ENCODE data around the gene FXYD6. TPM values are rescaled to one million over a fixed set of nuclear protein-coding genes. Genes with fewer than 3 reads are reported as not detected.
"Not testable (repeated sequence)": the region's sequence is repeated elsewhere in the genome, so short reads cannot be mapped to it uniquely, and the experiment has no call there.

The FXYD6 gene
- total and polyA plus RNA-seq, 7 experiments from 2014 or later, result 0.10 to 5.4 (median 0.98) TPM; not detected in 4

- no peak for ATAC-seq
- no peak overlapping the region for H3K27ac ChIP-seq (ENCODE audit: low read depth, low read length)
- POLR2A ChIA-PET, result no interaction called here
- no peaks in the 10 kb centered on the region for H3K36me3 ChIP-seq (ENCODE audit: control insufficient read depth in 2 of 3, insufficient read depth in 3 of 3, low read length in 3 of 3)
- Mint-ChIP-seq H3K27ac (no peak overlapping the region), H3K27me3 (peaks cover 0 to 25% (median 2%) of the 10 kb centered on the region in 5 donors), H3K9me3 (peaks cover 0 to 2% (median 0%) of the 10 kb centered on the region in 11 donors), H3K4me3 (no peak overlapping the region), H3K36me3 (no peaks in the 10 kb centered on the region), H3K4me1 (peaks cover 0 to 6% (median 0%) of the 10 kb centered on the region in 7 donors)
- H3K4me1 ChIP-seq (ENCODE audit: control insufficient read depth in 2 of 2, insufficient read depth in 2 of 2, low read length in 2 of 2), result no peaks in the 10 kb centered on the region
- H3K9me3 ChIP-seq (ENCODE audit: control insufficient read depth in 2 of 3, low read length in 3 of 3), result no peaks in the 10 kb centered on the region
- H3K27me3 ChIP-seq (ENCODE audit: control insufficient read depth in 2 of 2, insufficient read depth in 2 of 2, low read length in 2 of 2), result no peaks in the 10 kb centered on the region
- DNase-seq, result no peak
- no peak overlapping the region for H3K4me3 ChIP-seq (ENCODE audit: low read length)
- intact Hi-C loops (cut with micrococcal nuclease), result no loop called here
- CTCF ChIA-PET, result no interaction called here
Observed at GRCh38 chr11:117866526-117866925, 9.9 kb downstream of the FXYD6 start.

GRCh38 chr11:117865546-117865945, 10.9 kb downstream of the FXYD6 start:
- H3K4me1 ChIP-seq (ENCODE audit: control insufficient read depth in 2 of 2, insufficient read depth in 2 of 2, low read length in 2 of 2); ATAC-seq; H3K27ac Mint-ChIP-seq; intact Hi-C loops (cut with micrococcal nuclease); H3K27me3 ChIP-seq (ENCODE audit: control insufficient read depth in 2 of 2, insufficient read depth in 2 of 2, low read length in 2 of 2); H3K9me3 ChIP-seq (ENCODE audit: control insufficient read depth in 2 of 3, low read length in 3 of 3); POLR2A ChIA-PET; H3K4me1 Mint-ChIP-seq; H3K36me3 ChIP-seq (ENCODE audit: control insufficient read depth in 2 of 3, insufficient read depth in 3 of 3, low read length in 3 of 3); H3K36me3 Mint-ChIP-seq; H3K27ac ChIP-seq (ENCODE audit: low read depth, low read length); H3K4me3 Mint-ChIP-seq; DNase-seq; CTCF ChIA-PET; H3K4me3 ChIP-seq (ENCODE audit: low read length); H3K9me3 Mint-ChIP-seq: not testable (repeated sequence)
- peaks cover 0 to 25% (median 2%) of the 10 kb centered on the region in 5 donors for H3K27me3 Mint-ChIP-seq

GRCh38 chr11:117863383-117863782, 13.1 kb downstream of the FXYD6 start:
- CTCF ChIA-PET, result interaction anchor here (1.2 kb wide), 1 partner anchor 84 kb away, joined by 3 read pairs; no protein-coding TSS in a partner anchor
- Mint-ChIP-seq H3K36me3 (no peaks in the 10 kb centered on the region), H3K4me1 (peaks cover 0 to 6% (median 0%) of the 10 kb centered on the region in 7 donors), H3K27ac (no peak overlapping the region), H3K4me3 (no peak overlapping the region), H3K9me3 (peaks cover 0 to 2% (median 0%) of the 10 kb centered on the region in 11 donors), H3K27me3 (peaks cover 0 to 25% (median 2%) of the 10 kb centered on the region in 5 donors)
- ATAC-seq (no peak), DNase-seq (no peak)
- POLR2A ChIA-PET, result no interaction called here
- no peak overlapping the region for H3K27ac ChIP-seq (ENCODE audit: low read depth, low read length)
- no peaks in the 10 kb centered on the region for H3K36me3 ChIP-seq (ENCODE audit: control insufficient read depth in 2 of 3, insufficient read depth in 3 of 3, low read length in 3 of 3)
- H3K27me3 ChIP-seq (ENCODE audit: control insufficient read depth in 2 of 2, insufficient read depth in 2 of 2, low read length in 2 of 2), result no peaks in the 10 kb centered on the region
- no peaks in the 10 kb centered on the region for H3K4me1 ChIP-seq (ENCODE audit: control insufficient read depth in 2 of 2, insufficient read depth in 2 of 2, low read length in 2 of 2)
- no peaks in the 10 kb centered on the region for H3K9me3 ChIP-seq (ENCODE audit: control insufficient read depth in 2 of 3, low read length in 3 of 3)
- intact Hi-C loops (cut with micrococcal nuclease), result no loop called here
- no peak overlapping the region for H3K4me3 ChIP-seq (ENCODE audit: low read length)

GRCh38 chr11:117862753-117863152, 13.7 kb downstream of the FXYD6 start:
- H3K36me3 Mint-ChIP-seq, result no peaks in the 10 kb centered on the region
- Histone ChIP-seq H3K4me1 (ENCODE audit: control insufficient read depth in 2 of 2, insufficient read depth in 2 of 2, low read length in 2 of 2) (no peaks in the 10 kb centered on the region), H3K27me3 (ENCODE audit: control insufficient read depth in 2 of 2, insufficient read depth in 2 of 2, low read length in 2 of 2) (no peaks in the 10 kb centered on the region), H3K4me3 (ENCODE audit: low read length) (no peak overlapping the region), H3K27ac (ENCODE audit: low read depth, low read length) (no peak overlapping the region), H3K9me3 (ENCODE audit: control insufficient read depth in 2 of 3, low read length in 3 of 3) (no peaks in the 10 kb centered on the region), H3K36me3 (ENCODE audit: control insufficient read depth in 2 of 3, insufficient read depth in 3 of 3, low read length in 3 of 3) (no peaks in the 10 kb centered on the region)
- H3K27ac Mint-ChIP-seq, result no peak overlapping the region
- peaks cover 0 to 25% (median 0%) of the 10 kb centered on the region in 5 donors for H3K27me3 Mint-ChIP-seq
- CTCF ChIA-PET, result interaction anchor here (1.2 kb wide), 1 partner anchor 84 kb away, joined by 3 read pairs; no protein-coding TSS in a partner anchor
- POLR2A ChIA-PET, result no interaction called here
- ATAC-seq, result no peak
- intact Hi-C loops (cut with micrococcal nuclease), result no loop called here
- no peak overlapping the region for H3K4me3 Mint-ChIP-seq
- peaks cover 0 to 6% (median 0%) of the 10 kb centered on the region in 7 donors for H3K4me1 Mint-ChIP-seq
- H3K9me3 Mint-ChIP-seq, result peaks cover 0 to 2% (median 0%) of the 10 kb centered on the region in 11 donors
- no peak for DNase-seq

GRCh38 chr11:117862019-117862725, 14.3 kb downstream of the FXYD6 start:
- no peaks in the 10 kb centered on the region for H3K36me3 Mint-ChIP-seq
- peaks cover 0 to 6% (median 0%) of the 10 kb centered on the region in 7 donors for H3K4me1 Mint-ChIP-seq
- H3K27ac Mint-ChIP-seq, result no peak overlapping the region
- Histone ChIP-seq H3K27ac (ENCODE audit: low read depth, low read length) (no peak overlapping the region), H3K36me3 (ENCODE audit: control insufficient read depth in 2 of 3, insufficient read depth in 3 of 3, low read length in 3 of 3) (no peaks in the 10 kb centered on the region), H3K27me3 (ENCODE audit: control insufficient read depth in 2 of 2, insufficient read depth in 2 of 2, low read length in 2 of 2) (no peaks in the 10 kb centered on the region), H3K4me1 (ENCODE audit: control insufficient read depth in 2 of 2, insufficient read depth in 2 of 2, low read length in 2 of 2) (no peaks in the 10 kb centered on the region), H3K9me3 (ENCODE audit: control insufficient read depth in 2 of 3, low read length in 3 of 3) (no peaks in the 10 kb centered on the region), H3K4me3 (ENCODE audit: low read length) (no peak overlapping the region)
- POLR2A ChIA-PET, result no interaction called here
- H3K27me3 Mint-ChIP-seq, result peaks cover 0 to 20% (median 0%) of the 10 kb centered on the region in 5 donors
- H3K4me3 Mint-ChIP-seq, result no peak overlapping the region
- intact Hi-C loops (cut with micrococcal nuclease), result no loop called here
- CTCF ChIA-PET, result interaction anchor here (1.0 to 1.2 kb wide), 2 partner anchors 17 to 85 kb away, joined by 3 read pairs; no protein-coding TSS in a partner anchor
- peaks cover 0 to 2% (median 0%) of the 10 kb centered on the region in 11 donors for H3K9me3 Mint-ChIP-seq
- ATAC-seq, result no peak
- no peak for DNase-seq

GRCh38 chr11:117861151-117862018, 15.1 kb downstream of the FXYD6 start:
- Histone ChIP-seq H3K4me3 (ENCODE audit: low read length) (no peak overlapping the region), H3K27me3 (ENCODE audit: control insufficient read depth in 2 of 2, insufficient read depth in 2 of 2, low read length in 2 of 2) (no peaks in the 10 kb centered on the region), H3K36me3 (ENCODE audit: control insufficient read depth in 2 of 3, insufficient read depth in 3 of 3, low read length in 3 of 3) (no peaks in the 10 kb centered on the region), H3K27ac (ENCODE audit: low read depth, low read length) (no peak overlapping the region), H3K4me1 (ENCODE audit: control insufficient read depth in 2 of 2, insufficient read depth in 2 of 2, low read length in 2 of 2) (no peaks in the 10 kb centered on the region), H3K9me3 (ENCODE audit: control insufficient read depth in 2 of 3, low read length in 3 of 3) (no peaks in the 10 kb centered on the region)
- ChIA-PET CTCF (interaction anchor here (1.0 kb wide), 1 partner anchor 17 kb away, joined by 3 read pairs; no protein-coding TSS in a partner anchor), POLR2A (interaction anchor here (0.5 kb wide), 1 partner anchor 807 kb away, joined by 3 read pairs; no protein-coding TSS in a partner anchor)
- ATAC-seq (no peak), DNase-seq (no peak)
- Mint-ChIP-seq H3K4me3 (no peak overlapping the region), H3K4me1 (peaks cover 0 to 9% (median 0%) of the 10 kb centered on the region in 7 donors), H3K9me3 (peaks cover 0 to 2% (median 0%) of the 10 kb centered on the region in 11 donors), H3K27ac (no peak overlapping the region), H3K36me3 (no peaks in the 10 kb centered on the region), H3K27me3 (peaks cover 0 to 22% (median 7%) of the 10 kb centered on the region in 5 donors)
- intact Hi-C loops (cut with micrococcal nuclease), result no loop called here

All from naive thymus-derived CD4-positive, alpha-beta T cell (primary cell).